ENCODE data around the gene PURA. TPM values are rescaled to one million over a fixed set of nuclear protein-coding genes. Genes with fewer than 3 reads are reported as not detected.

Gene PURA
- total and polyA plus RNA-seq, 2 of the 4 experiments (the other 2 are of a cell fraction): 3.8 to 5.6 TPM

DNA sequence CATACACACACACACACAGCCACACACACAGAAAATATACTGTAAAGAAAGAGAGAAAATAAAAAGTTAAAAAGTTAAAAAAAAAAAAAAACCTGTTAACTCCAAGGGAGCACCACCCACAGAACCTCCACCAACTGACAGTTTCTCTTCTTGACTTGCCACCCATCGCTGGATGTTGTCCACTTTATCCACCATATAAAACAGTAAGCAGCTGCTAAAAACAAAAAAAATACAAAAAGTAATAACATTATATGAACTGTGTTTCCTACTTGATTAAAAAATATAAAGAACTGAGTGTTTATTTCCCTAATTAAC, 1.2 kb downstream of the PURA start:
- Histone ChIP-seq H2AFZ (replicated peaks; ENCODE audit: low read length, poor library complexity) (peak overlapping the region; percentile 83), H4K20me1 (ENCODE audit: insufficient read depth, low read length) (peaks cover 39% of the 10 kb centered on the region), H3K4ac (ENCODE audit: low read depth, low read length) (peak overlapping the region; percentile 86; the same call in 1 of the 2 replicates), H3K9ac (ENCODE audit: low read depth, low read length) (peak overlapping the region; percentile 88; the same call in 1 of the 2 replicates), H3K79me1 (ENCODE audit: low read depth in 1 of 2, low read length in 2 of 2) (peaks cover 7 to 65% of the 10 kb centered on the region in 2 experiments; a peak in 3 of 4 replicates), H4K91ac (ENCODE audit: insufficient read depth, low read depth, low read length) (no peak overlapping the region), H3K4me1 (ENCODE audit: control insufficient read depth, insufficient read depth, low read length) (peaks cover 8% of the 10 kb centered on the region), H3K36me3 (ENCODE audit: control insufficient read depth, insufficient read depth, low read length) (peaks cover 2% of the 10 kb centered on the region; the same call in 1 of the 2 replicates), H4K5ac (ENCODE audit: low read depth, low read length) (no peak overlapping the region), H3K9me3 (ENCODE audit: control insufficient read depth, insufficient read depth, low read length) (no peaks in the 10 kb centered on the region), H3K9me1 (ENCODE audit: insufficient read depth, low read length) (peaks cover 6% of the 10 kb centered on the region; the same call in 1 of the 2 replicates), H3K4me3 (ENCODE audit: insufficient read depth, low read depth, low read length) (peak overlapping the region; percentile 87), H3K56ac (ENCODE audit: extremely low read depth, insufficient read depth, low read length) (no peak overlapping the region), H2BK120ac (ENCODE audit: low read depth, low read length) (no peak overlapping the region), H3K14ac (replicated peaks; ENCODE audit: low read depth, low read length) (peak overlapping the region; percentile 91), H3K23ac (ENCODE audit: low read depth, low read length) (peak overlapping the region; percentile 97; the same call in 1 of the 2 replicates), H3K18ac (ENCODE audit: low read depth, low read length) (no peak overlapping the region), H2BK20ac (ENCODE audit: low read depth, low read length) (no peak overlapping the region), H2AK5ac (ENCODE audit: low read depth, low read length) (no peak overlapping the region), H2AK9ac (replicated peaks; ENCODE audit: low read depth, low read length, poor library complexity) (no peak overlapping the region), H2BK5ac (ENCODE audit: low read depth, low read length, poor library complexity, severe bottlenecking) (no peak overlapping the region), H2BK15ac (ENCODE audit: low read depth, low read length) (no peak overlapping the region), H3K4me2 (ENCODE audit: low read depth, low read length) (peak overlapping the region; percentile 97), H3K27me3 (ENCODE audit: control insufficient read depth, insufficient read depth, low read length) (no peaks in the 10 kb centered on the region), H4K8ac (ENCODE audit: low read depth in 2 of 2, low read length in 2 of 2) (no peak overlapping the region), H3K27ac (ENCODE audit: insufficient read depth, low read length) (no peak overlapping the region)
- ChIA-PET POLR2A (ENCODE audit: unreplicated experiment) (no interaction called here), CTCF (interaction anchor here (1.3 to 5.1 kb wide), 2 partner anchors 8 to 30 kb away, joined by 3 to 31 read pairs; no protein-coding TSS in a partner anchor)
- intact Hi-C loops (cut with micrococcal nuclease) (no loop called here), dilution Hi-C loops (cut with HindIII; ENCODE audit: low sequenced_read_pairs, unreplicated experiment) (no loop called here), in situ Hi-C loops (cut with MboI; ENCODE audit: low sequenced_read_pairs) (loop anchor here (25.0 kb wide), 1 partner anchor 478 kb away; the partner anchor contains the start of gene CXXC5)
- TF ChIP-seq NFE2L2 (IDR thresholded peaks at IDR 0.05; ENCODE audit: low read depth, low read length): no peak
- TF ChIP-seq CEBPB (IDR thresholded peaks at IDR 0.05; ENCODE audit: low read depth, low read length): no peak
- TF ChIP-seq, protein P1, sequence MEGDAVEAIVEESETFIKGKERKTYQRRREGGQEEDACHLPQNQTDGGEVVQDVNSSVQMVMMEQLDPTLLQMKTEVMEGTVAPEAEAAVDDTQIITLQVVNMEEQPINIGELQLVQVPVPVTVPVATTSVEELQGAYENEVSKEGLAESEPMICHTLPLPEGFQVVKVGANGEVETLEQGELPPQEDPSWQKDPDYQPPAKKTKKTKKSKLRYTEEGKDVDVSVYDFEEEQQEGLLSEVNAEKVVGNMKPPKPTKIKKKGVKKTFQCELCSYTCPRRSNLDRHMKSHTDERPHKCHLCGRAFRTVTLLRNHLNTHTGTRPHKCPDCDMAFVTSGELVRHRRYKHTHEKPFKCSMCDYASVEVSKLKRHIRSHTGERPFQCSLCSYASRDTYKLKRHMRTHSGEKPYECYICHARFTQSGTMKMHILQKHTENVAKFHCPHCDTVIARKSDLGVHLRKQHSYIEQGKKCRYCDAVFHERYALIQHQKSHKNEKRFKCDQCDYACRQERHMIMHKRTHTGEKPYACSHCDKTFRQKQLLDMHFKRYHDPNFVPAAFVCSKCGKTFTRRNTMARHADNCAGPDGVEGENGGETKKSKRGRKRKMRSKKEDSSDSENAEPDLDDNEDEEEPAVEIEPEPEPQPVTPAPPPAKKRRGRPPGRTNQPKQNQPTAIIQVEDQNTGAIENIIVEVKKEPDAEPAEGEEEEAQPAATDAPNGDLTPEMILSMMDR (conservative IDR thresholded peaks at IDR 0.05; ENCODE audit: low read depth, low read length): no peak
- no peak for TF ChIP-seq RCOR1 (IDR thresholded peaks at IDR 0.05; ENCODE audit: insufficient replicate concordance, low read length)
- DNase-seq (no peak), ATAC-seq (ENCODE audit: low read depth) (no peak)
- BruUV-seq (replicated peaks): no TSS peak
- no CpG with 5 or more reads among the region's 1 CpG for WGBS, 2 experiments (ENCODE audit: extremely low coverage in 2 of 2, insufficient read length in 1 of 2)
